ENCODE data around the gene ROCK2.

DNA sequence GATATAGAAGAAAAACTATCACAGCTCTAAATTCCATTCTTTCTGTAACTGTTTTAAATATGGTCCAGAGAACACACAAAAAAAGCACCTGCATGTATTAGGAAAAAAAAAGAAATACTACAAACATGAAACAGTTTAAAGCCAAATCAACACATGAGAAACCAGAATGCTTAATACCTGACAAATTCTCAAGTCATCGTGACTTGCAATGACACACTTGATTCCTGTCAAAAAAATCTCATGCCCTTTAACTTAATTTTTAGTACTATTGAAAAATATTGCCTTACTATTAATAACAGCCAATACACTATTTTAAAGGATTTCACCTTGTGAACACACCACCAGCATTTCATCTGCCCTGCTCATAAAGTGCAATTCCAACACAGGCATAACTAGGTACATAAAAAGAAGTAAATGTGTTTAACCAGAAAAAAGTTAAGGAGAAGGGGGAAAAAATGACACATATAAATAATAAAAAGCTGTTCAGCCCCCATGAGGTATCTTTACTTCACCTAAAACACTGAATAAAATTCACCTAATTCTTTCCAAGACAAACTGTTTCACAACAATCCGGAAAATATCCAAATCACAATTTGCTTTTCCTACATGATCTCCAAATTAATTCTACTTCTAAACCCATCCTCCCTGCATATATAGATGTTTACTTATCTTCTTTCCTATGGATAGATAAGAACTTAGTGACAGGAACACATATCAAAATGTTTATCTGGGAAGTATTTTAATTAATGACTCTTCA, 10.8 kb downstream of the ROCK2 start:
- TF ChIP-seq, protein P1, sequence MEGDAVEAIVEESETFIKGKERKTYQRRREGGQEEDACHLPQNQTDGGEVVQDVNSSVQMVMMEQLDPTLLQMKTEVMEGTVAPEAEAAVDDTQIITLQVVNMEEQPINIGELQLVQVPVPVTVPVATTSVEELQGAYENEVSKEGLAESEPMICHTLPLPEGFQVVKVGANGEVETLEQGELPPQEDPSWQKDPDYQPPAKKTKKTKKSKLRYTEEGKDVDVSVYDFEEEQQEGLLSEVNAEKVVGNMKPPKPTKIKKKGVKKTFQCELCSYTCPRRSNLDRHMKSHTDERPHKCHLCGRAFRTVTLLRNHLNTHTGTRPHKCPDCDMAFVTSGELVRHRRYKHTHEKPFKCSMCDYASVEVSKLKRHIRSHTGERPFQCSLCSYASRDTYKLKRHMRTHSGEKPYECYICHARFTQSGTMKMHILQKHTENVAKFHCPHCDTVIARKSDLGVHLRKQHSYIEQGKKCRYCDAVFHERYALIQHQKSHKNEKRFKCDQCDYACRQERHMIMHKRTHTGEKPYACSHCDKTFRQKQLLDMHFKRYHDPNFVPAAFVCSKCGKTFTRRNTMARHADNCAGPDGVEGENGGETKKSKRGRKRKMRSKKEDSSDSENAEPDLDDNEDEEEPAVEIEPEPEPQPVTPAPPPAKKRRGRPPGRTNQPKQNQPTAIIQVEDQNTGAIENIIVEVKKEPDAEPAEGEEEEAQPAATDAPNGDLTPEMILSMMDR (conservative IDR thresholded peaks at IDR 0.05) = no peak
- TF ChIP-seq ZFX (IDR thresholded peaks at IDR 0.05) = no peak

All from C4-2B (cell line).